NB4 (cell line): ENCODE data around the gene FLVCR1.

Source experiments
- MYC ChIP-seq: IDR thresholded peaks from 2 replicates; pipeline ENCODE4 v1.6.1; 2011; ENCODE audit warnings: low read depth, low read length
- POLR2A ChIP-seq: IDR thresholded peaks from 2 replicates; pipeline ENCODE4 v1.6.1; 2011; ENCODE audit warnings: mild to moderate bottlenecking; ENCODE audit not compliant: insufficient read length; ENCODE audit errors: extremely low read depth
- TF ChIP-seq, protein P1 (sequence below): IDR thresholded peaks from 2 replicates; pipeline ENCODE4 v1.6.1; 2011; ENCODE audit warnings: low read depth, low read length
- TF ChIP-seq, protein P2 (sequence below): IDR thresholded peaks from one replicate; pipeline ENCODE4 v1.5.1; 2012; ENCODE audit warnings: low read depth, low read length

GRCh38 chr1:212902054-212902453, 44.0 kb downstream of the FLVCR1 start:
- TF ChIP-seq, protein P1, sequence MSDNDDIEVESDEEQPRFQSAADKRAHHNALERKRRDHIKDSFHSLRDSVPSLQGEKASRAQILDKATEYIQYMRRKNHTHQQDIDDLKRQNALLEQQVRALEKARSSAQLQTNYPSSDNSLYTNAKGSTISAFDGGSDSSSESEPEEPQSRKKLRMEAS: no peak
- TF ChIP-seq, protein P2, sequence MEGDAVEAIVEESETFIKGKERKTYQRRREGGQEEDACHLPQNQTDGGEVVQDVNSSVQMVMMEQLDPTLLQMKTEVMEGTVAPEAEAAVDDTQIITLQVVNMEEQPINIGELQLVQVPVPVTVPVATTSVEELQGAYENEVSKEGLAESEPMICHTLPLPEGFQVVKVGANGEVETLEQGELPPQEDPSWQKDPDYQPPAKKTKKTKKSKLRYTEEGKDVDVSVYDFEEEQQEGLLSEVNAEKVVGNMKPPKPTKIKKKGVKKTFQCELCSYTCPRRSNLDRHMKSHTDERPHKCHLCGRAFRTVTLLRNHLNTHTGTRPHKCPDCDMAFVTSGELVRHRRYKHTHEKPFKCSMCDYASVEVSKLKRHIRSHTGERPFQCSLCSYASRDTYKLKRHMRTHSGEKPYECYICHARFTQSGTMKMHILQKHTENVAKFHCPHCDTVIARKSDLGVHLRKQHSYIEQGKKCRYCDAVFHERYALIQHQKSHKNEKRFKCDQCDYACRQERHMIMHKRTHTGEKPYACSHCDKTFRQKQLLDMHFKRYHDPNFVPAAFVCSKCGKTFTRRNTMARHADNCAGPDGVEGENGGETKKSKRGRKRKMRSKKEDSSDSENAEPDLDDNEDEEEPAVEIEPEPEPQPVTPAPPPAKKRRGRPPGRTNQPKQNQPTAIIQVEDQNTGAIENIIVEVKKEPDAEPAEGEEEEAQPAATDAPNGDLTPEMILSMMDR: no peak
- TF ChIP-seq MYC (no peak), POLR2A (no peak)
